Measurements from ENCODE around the gene RAP1GAP2. TPM values are rescaled to one million over a fixed set of nuclear protein-coding genes. Genes with fewer than 3 reads are reported as not detected.

Gene RAP1GAP2
- polyA plus RNA-seq, 1 donor = 23.1 TPM

DNA sequence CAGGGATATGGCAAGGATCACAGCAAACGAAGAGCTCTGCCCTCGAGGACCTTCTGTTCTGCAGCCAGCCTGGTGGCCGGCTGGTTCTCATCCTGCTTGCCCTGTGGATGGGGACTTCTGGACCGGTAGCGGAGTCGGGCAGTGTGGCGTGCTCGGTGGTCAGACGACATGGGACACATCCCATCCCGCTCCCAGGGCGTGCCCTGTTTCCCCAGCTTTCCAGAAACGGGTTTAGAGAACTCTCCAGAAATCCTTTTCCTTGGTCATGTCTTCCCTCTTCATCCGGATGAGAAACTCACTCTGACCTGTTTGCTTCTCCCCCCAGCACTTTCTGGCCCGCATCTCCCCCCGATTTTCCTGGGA, 151.3 kb downstream of the RAP1GAP2 start:
- no peak for DNase-seq

DNA sequence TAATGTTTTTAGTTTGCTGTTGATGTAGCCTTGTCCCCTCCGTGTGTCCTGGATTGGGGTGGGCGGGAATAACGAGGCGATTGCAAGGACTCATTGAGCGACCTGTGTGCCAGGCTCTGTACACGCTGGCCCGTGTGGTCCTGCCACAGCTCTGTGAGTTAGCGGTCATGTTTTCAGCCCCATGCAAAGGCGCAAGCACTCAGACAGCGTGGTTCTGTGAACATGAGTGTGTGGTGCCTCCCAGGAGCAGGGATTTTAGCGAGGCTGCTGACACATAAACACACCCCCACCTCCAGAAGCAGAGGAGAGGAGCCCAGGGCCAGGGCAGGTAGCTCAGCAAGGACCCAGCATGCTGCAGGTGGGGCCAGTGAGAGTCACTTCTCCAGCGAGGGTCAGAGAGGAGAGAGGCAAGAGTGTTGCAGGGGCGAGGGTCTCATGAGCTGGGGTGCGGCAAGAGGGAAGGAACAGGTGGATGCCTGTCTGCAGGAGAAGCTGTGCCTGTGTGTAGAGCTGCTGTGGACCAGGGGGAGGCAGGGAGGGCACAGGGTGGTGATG, 151.8 kb downstream of the RAP1GAP2 start:
- DNase-seq = no peak

DNA sequence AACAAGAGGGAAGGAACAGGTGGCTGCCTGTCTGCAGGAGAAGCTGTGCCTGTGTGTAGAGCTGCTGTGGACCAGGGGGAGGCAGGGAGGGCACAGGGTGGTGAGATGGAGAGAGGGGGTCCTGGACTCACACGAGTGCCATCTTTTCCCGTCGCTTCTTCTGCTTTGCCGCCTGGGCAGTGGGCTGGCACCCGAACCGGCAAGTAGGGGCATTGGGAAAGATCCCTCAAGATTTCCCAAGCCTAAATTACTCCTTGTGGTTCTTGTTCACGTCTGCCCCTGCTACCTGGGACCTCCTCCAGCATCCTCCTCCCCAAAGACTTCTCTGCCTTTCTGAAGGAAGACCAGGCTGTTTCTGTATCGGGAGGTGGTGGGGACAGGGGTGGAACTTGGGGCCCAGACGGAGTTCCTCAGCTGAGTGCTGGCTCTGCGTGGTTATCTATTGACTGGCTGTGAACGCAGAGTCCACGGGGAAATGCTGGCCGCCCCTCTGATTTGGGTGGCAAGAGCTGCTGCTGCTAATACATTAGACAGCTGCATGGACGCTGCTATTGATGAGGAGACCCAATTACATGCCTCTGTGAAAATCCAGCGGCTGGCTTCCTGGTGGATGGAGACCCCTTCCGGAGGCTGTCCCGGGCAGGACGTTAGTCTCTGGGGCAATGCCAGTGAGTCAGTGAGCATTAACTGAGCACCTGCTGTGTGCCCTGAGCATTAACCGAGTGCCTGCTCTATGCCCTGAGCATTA, 152.7 kb downstream of the RAP1GAP2 start:
- DNase-seq = no peak

DNA sequence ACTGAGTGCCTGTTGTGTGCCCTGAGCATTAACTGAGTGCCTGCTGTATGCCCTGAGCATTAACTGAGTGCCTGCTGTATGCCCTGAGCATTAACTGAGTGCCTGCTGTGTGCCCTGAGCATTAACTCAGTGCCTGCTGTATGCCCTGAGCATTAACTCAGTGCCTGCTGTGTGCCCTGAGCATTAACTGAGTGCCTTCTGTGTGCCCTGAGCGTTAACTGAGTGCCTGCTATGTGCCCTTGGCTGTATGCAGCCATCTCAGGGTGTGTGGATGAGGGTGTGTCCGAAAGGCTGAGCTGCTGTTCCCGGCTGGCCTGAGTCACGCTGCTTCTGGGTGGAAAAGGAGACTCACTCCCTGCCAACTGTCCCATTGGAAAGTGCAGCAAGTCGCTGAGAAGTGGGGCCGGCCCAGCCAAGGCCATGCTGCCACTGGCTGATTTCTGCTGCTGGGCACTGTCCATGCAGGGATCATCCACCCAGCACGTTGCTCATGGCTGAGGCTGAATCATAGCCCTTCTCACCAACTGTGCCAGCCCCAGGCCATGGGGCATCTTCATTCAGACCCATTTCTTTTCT, 153.3 kb downstream of the RAP1GAP2 start:
- DNase-seq = no peak

DNA sequence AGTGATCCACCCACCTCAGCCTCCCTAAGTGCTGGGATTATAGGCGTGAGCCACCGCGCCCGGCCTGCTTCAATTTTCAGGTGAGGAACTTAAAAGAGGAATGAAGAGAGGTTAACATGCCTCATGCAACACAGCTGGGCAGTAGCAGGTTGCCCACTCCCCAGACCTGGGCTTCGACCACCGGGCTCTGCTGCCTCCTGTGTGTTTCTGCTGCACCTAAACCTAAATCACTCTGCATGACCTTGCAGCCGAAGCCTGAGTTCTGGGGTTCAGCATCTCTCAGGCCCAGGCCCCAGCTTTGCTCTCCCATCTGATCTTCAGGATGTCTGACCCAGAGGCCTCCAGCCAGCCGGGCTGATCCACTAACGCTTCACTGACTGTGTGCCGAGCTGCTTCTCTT, 154.6 kb downstream of the RAP1GAP2 start:
- DNase-seq = no peak

DNA sequence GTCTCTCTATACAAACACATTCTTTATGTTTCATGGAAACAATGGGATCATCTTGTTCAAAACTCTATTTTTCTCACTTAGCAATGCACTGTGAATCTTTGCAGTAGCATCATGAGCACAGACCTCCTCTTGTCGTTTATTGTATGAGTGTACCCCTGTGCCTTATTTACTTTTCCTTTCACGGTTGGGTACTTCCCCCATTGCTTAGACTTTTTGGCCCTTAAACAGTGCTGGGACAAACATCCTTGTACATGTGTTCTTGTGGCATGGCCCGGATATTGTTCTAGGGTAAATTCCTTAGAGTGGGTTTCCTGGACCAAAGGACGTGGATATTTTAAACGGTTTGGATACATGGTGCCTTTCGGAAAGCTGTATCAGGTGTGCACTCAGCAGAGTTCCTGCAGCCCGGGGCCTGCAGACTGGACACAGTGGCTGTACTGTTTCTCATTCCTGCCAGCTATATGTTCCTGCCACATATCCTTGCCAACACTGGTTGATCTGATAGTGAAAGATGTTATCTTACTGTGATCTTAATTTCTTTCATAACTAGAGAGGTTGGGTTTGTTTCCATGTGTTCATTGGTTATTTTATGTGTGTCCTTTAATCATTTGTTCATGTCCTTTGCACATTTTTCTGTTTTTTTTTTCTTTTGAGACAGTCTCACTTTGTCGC, 156.1 kb downstream of the RAP1GAP2 start:
- no peak for DNase-seq

DNA sequence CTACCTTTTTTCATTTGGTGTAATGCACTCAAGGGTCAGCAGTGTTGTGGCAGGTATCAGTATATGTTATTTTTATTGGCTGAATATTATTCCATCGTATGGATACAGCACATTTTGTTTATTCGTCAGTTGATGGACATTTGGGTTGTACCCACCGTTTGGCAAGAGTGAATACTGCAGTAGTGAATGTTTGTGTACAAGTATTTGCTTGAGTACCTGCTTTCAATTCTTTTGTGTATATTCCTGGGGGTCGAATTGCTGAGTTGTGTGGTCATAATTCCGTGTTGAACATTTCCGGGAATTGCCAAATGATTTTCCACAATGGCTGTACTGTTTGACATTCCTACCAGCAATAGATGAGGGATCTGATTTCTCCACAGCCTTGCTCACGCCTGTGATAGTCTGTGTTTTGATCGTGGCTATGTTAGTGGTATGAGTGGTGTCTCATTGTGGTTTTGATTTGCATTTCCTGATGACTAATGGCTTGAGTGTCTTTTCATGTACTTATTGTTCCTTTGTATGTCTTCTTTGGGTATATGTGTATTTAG, 158.7 kb downstream of the RAP1GAP2 start:
- no peak for DNase-seq

DNA sequence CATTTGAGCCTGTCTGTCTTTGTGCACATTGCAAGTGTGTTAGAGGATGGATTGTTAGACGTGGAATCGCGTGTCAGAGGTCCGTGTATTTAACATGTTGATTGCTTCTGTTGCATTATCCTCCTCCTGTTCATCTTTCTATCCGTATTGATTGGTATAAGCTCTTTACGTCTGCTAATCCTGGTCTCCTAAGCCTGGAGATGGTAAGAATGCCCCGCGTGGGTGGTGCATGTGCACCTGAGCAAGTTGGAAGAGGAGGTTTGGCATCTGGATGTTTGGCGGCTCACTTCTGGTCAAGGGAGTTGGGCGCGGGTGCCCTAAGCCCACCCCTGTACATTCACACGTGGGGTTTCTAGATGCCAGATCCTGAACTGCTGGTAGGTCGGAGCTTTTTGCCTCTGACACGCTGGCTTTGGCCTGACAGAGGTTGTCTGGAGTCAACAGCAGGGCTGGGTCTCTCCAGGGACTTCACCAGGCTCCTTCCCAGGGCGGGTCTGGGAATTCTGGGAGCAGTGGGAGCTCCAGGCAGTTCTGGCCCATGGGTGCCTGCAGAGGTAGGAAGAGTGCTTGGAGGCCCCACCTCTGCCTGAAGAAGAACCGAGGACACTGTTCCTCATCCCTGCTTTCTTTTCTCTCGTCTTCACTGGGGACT, 159.8 kb downstream of the RAP1GAP2 start:
- no peak for DNase-seq

DNA sequence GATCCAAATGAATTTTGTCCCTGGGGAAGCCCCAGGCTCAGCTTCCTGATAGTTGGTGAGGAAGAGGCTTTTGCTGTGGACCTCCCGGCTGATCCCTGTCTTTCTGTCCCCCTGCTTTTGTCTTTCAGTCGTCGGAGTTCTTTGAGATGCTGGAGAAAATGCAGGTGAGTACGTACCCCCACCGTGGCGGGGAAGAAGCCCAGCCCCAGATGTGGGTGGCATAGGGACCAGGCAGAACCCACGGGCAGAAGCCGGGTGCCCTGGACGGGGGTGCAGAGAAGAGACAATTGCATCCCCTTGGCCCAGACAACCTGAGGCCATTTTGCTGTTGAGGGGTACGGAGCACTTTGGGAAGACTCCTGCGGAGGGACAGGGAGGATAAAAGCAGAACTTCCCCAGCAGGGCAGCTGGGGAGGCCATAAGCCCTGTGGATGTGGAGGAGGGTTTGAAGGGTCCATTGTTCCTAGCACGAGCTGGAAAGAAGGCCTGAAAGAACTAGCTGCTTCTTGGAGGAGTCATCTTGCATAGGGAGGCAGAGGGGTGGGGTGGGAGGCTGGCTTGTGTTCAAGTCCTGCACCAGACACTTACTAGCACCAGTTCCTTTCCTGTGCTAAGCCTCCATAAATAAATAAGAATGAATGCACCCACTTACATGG, 161.5 kb downstream of the RAP1GAP2 start:
- no peak for DNase-seq

DNA sequence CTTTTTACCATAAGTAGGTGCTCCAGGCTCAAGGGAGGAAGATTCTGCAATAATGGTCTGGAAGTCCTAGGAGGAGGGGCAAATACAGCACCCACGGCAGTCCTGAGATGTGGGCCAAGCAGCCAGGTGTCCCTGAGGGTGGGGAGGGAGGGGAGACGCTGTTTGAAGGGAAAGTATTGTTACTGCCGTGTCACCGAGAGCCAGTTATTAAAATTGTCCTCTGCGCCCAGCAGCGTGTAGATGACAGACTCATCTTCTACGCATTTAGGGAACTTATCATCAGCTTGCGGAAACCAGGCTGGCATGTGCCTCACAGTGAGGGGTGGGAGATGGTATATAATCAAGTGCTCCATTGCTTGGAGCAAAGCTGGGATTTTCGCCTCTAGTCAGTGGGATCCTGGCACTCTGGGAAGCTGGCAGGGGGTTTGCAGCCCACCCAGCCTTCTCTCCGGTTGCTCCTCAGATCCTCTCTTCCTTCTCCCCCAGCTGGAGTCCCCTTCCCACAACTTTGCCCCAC, 162.5 kb downstream of the RAP1GAP2 start:
- no peak for DNase-seq

DNA sequence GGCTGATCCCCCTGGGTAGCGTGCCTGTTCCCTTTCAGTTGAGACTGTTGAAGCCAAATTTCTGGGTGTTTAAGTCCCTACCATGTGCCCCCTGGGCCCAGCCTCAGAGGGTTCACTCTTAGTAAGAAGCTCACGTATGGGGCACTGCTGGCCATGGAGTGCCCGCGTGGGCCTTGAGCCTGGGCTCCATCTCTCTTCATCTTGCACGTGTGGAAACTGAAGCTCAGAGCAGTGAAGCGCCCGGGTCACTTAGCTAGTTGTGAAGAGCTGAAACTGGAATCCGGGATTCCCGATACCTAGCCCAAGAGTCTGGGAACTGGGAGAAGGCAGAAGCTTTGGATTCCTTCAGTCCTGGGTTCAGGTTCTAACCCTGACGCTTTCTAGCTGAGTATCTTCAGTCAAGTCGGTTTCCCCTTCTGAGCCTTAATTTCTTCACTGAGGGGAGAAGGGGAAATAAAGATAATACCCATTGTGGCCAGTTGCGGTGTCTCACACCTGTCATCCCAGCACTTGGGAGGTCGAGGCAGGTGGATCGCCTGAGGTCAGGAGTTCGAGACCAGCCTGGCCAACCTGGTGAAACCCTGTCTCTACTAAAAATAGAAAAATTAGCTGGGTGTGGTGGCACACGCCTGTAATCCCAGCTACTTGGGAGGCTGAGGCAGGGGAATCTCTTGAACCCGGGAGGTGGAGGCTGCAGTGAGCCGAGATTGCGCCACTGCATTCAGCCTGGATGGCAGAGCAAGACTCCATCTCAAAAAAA, 163.3 kb downstream of the RAP1GAP2 start:
- no peak for DNase-seq

DNA sequence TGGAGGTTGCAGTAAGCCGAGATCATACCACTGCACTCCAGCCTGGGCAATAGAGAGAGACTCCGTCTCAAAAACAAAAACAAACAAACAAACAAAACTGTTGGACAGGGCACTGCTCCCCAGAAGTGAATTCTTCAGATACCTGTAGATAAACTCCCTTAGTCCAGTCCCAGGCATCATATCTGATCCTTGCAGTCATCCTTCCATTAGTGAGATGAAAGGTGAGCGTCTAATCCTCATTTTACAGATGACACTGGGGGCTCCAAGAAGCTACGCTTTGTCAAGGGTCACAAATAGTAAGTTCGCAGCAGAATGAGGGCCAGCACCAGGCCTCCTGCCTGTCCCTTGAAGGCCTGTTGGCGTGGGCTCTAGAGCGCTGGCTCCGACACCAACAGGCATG, 165.2 kb downstream of the RAP1GAP2 start:
- no peak for DNase-seq

DNA sequence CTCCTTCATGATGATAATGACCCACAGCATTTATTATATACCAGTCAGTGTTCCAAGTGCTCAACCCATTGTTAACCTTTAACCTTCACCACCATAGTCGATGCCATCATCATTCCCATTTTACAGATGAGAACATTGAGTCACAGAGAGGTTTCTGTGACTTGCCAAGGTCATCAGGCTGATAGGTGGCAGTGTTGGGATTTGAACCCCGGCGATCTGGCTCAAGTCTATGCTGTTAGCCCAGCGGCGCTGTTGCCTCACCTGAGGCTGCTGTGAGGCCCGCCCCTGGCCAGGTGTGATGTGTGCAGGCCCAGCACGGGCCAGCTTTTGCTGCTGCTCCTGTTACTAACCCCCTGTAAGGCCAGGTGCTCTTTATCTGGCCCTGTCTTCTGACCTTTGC, 166.0 kb downstream of the RAP1GAP2 start:
- DNase-seq = no peak

DNA sequence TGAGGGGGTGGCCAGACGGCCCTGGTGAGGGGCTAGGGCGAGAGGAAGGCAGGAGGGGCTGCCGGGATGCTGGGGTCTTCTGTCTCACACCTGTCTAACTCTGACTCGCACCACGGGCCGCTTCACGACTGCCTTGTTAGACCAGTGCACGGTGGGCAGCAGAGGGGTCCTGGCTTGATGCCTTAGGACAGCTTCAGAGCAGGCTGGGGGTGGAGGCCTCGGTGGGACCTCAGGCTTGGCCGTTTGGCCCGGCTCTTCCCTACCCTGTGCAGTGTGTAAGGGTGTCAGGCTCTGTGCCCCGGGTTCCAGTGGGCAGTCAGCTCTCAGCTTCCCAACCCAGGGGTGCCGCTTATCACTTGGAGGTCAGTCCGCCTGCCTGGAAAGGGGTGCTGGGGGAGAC, 166.5 kb downstream of the RAP1GAP2 start:
- no peak for DNase-seq

DNA sequence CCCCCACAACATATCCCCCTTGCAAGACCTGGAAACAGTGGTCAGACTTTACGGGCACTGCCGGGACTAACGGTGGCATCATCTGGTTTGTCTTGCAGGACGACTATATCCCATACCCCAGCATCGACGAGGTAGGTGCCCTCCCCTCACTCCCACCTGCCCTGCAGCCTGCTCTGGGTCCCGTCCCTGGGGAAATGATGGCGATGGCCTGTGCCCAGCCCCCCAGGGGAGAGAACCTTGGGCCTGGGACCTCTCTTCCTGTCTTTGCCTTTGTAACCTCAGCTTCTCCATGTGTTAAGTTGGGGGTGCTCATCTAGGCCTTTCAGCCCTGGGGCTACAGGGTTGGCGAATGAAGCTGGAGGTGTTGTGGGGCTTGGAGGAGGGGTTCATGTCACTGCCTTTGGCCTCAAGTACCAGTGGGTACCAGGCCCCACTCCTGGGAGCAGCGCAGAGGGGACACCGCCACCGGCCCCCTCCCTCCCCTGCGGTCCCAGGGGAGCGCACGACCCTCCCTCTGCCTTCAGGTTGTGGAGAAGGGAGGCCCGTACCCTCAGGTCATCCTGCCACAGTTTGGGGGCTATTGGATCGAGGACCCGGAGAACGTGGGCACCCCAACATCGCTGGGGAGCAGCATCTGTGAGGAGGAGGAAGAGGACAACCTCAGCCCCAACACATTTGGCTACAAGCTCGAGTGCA, 167.2 kb downstream of the RAP1GAP2 start:
- no peak for DNase-seq

DNA sequence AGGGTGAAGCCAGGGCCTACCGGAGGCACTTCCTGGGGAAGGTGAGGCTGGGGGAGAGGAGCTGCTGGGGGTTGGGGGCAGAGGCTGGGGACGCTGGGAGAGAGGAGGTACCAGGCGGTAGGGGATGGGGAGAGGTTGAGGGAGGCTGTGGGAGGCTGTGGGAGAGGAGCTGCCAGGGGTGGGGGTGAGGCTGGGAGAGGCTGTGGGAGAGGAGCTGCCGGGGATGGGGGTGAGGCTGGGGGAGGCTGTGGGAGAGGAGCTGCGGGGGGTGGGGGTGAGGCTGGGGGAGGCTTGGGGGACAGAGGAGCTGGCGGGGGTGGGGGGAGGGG, 167.8 kb downstream of the RAP1GAP2 start:
- DNase-seq = no peak

DNA sequence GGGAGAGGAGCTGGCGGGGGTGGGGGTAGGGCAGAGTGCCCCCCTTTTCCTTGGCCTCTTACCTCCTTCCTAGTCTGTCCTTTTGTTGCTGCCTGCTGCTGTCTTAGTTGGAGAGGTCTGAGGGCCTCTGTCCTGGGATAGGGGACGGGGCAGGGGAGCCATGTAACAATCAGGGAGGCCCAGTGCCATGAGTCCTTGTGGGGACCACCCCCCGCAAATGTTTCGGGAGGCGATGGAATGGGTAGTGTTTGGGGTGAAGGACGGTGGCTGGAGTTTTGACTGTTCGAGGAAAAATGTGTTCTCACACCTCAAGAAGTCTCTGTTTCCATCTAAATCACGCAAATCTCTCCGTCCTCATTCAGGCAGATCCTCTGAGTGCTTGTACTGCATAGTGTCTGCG, 168.1 kb downstream of the RAP1GAP2 start:
- no peak for DNase-seq

DNA sequence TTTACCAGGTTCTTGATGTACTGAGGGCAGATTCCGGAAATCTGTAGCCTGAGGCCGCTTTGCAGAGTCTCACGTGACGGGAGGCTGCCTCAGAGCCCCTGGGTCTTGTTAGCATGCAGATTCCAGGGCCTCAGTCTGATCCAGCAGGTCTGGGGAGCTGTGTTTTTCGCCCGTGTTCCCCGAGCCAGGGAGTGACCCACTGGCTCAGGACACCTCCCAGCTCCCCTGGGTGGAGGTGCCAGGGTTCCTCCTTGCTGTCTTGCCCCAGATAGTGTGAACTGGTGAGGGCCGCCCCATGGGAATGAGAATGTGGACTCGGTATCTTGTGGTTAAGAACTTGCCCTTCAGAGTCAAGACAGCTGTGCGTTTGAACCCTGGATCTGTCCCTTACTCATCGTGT, 168.6 kb downstream of the RAP1GAP2 start:
- no peak for DNase-seq

DNA sequence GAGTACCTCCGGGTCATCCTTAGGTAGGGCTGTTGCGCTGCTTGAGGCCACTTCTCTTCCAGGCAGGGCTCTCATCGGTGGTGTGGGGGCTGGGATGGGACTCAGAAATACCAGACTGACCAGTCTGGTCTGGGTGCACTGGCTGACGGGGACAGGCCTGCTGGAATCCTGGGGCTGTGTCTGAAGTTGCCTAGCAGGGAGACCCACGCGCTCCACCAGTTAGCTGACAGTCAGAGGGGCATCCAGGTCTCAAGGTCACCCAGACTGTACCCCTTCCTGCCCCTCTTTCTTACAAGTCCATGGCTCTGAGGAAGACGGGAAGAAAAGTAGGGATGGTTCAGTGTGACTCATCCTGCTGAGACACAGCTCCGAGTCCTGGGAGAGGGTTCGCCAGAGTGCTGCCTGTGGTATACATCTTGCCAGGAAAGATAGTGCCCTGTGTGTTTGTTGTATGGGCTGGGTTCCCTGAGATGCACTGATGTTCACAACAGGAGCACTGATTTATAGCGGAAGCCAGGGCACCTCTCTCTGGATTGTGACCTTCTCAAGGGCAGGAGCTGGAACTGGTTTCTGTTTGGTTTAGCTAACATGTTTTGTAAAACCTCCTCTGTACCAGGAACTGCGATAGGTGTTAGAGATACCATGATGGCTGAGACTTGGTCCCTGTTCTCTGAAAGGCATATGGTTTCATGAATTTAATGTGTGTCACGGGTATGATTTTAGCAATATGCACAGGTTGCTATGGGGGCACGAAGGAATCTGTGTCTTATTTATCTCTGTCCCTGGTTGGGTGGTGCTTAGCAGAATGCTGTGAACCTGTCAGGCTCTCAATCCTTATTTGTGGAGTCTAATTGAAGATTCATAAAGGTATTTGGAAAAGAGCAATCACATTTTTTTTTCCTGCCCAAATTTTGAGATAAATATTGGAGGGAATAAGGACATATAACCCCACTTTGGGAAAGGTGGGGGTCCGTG, 169.7 kb downstream of the RAP1GAP2 start:
- DNase-seq = no peak

All from left kidney (tissue), 2 donors.